ENCODE measurements around the gene NKAIN1.

The NKAIN1 gene

GRCh38 chr1:31170486-31170735 is 69.3 kb downstream of the NKAIN1 start:
- Histone ChIP-seq H3K4me3 (ENCODE audit: low read length) (no peak overlapping the region), H4K20me1 (ENCODE audit: insufficient read depth, low read length) (no peaks in the 10 kb centered on the region), H2AFZ (ENCODE audit: low read depth, low read length) (no peak overlapping the region), H3K4me1 (ENCODE audit: low read length) (peaks cover 5% of the 10 kb centered on the region), H3K9ac (ENCODE audit: low read length) (no peak overlapping the region), H3K79me2 (ENCODE audit: low read length) (no peaks in the 10 kb centered on the region), H3K27ac (ENCODE audit: low read length) (no peak overlapping the region), H3K36me3 (replicated peaks; ENCODE audit: low read depth, low read length) (no peaks in the 10 kb centered on the region), H3K9me3 (ENCODE audit: insufficient read depth, low read length) (no peaks in the 10 kb centered on the region), H3K4me2 (ENCODE audit: low read length) (no peak overlapping the region), H3K27me3 (ENCODE audit: low read depth, low read length) (no peaks in the 10 kb centered on the region)
- TF ChIP-seq CTCF (IDR thresholded peaks at IDR 0.05; ENCODE audit: low read depth, low read length): no peak
- no peak for TF ChIP-seq EZH2phosphoT487 (IDR thresholded peaks at IDR 0.05; ENCODE audit: low read depth)

GRCh38 chr1:31166462-31166861 is 73.2 kb downstream of the NKAIN1 start:
- Histone ChIP-seq H3K9ac (ENCODE audit: low read length) (no peak overlapping the region), H3K27ac (ENCODE audit: low read length) (no peak overlapping the region), H3K9me3 (ENCODE audit: insufficient read depth, low read length) (no peaks in the 10 kb centered on the region), H3K27me3 (ENCODE audit: low read depth, low read length) (no peaks in the 10 kb centered on the region), H3K4me2 (ENCODE audit: low read length) (no peak overlapping the region), H3K4me3 (ENCODE audit: low read length) (no peak overlapping the region), H4K20me1 (ENCODE audit: insufficient read depth, low read length) (no peaks in the 10 kb centered on the region), H3K36me3 (replicated peaks; ENCODE audit: low read depth, low read length) (no peaks in the 10 kb centered on the region), H3K4me1 (ENCODE audit: low read length) (peaks cover 5% of the 10 kb centered on the region), H2AFZ (ENCODE audit: low read depth, low read length) (no peak overlapping the region), H3K79me2 (ENCODE audit: low read length) (no peaks in the 10 kb centered on the region)
- TF ChIP-seq CTCF (IDR thresholded peaks at IDR 0.05; ENCODE audit: low read depth, low read length): no peak
- TF ChIP-seq EZH2phosphoT487 (IDR thresholded peaks at IDR 0.05; ENCODE audit: low read depth): no peak

- H3K9me3 ChIP-seq (ENCODE audit: insufficient read depth, low read length): no peaks in the 10 kb centered on the region
These were observed 75.4 kb downstream of the NKAIN1 start for GRCh38 chr1:31164291-31164690.

GRCh38 chr1:31163866-31164265 is 75.8 kb downstream of the NKAIN1 start:
- H3K9ac ChIP-seq (ENCODE audit: low read length): no peak overlapping the region
- H3K4me3 ChIP-seq (ENCODE audit: low read length): no peak overlapping the region
- H3K27me3 ChIP-seq (ENCODE audit: low read depth, low read length): no peaks in the 10 kb centered on the region
- H3K4me2 ChIP-seq (ENCODE audit: low read length): no peak overlapping the region
- no peak overlapping the region for H3K27ac ChIP-seq (ENCODE audit: low read length)
- no peaks in the 10 kb centered on the region for H3K79me2 ChIP-seq (ENCODE audit: low read length)
- H3K4me1 ChIP-seq (ENCODE audit: low read length): no peaks in the 10 kb centered on the region
- H2AFZ ChIP-seq (ENCODE audit: low read depth, low read length): no peak overlapping the region
- H3K36me3 ChIP-seq (replicated peaks; ENCODE audit: low read depth, low read length): no peaks in the 10 kb centered on the region
- TF ChIP-seq EZH2phosphoT487 (IDR thresholded peaks at IDR 0.05; ENCODE audit: low read depth) (no peak), CTCF (IDR thresholded peaks at IDR 0.05; ENCODE audit: low read depth, low read length) (no peak)
- no peaks in the 10 kb centered on the region for H4K20me1 ChIP-seq (ENCODE audit: insufficient read depth, low read length)
- H3K9me3 ChIP-seq (ENCODE audit: insufficient read depth, low read length): no peaks in the 10 kb centered on the region

More at GRCh38 chr1:31164291-31164690, 75.4 kb downstream of the NKAIN1 start:
- H3K4me1 ChIP-seq (ENCODE audit: low read length): no peaks in the 10 kb centered on the region
- H2AFZ ChIP-seq (ENCODE audit: low read depth, low read length): no peak overlapping the region
- H3K4me3 ChIP-seq (ENCODE audit: low read length): no peak overlapping the region
- H3K79me2 ChIP-seq (ENCODE audit: low read length): no peaks in the 10 kb centered on the region
- no peak overlapping the region for H3K9ac ChIP-seq (ENCODE audit: low read length)
- no peaks in the 10 kb centered on the region for H4K20me1 ChIP-seq (ENCODE audit: insufficient read depth, low read length)
- no peaks in the 10 kb centered on the region for H3K36me3 ChIP-seq (replicated peaks; ENCODE audit: low read depth, low read length)
- TF ChIP-seq EZH2phosphoT487 (IDR thresholded peaks at IDR 0.05; ENCODE audit: low read depth): no peak
- H3K27ac ChIP-seq (ENCODE audit: low read length): no peak overlapping the region
- H3K4me2 ChIP-seq (ENCODE audit: low read length): no peak overlapping the region
- no peaks in the 10 kb centered on the region for H3K27me3 ChIP-seq (ENCODE audit: low read depth, low read length)

- no peak overlapping the region for H3K4me2 ChIP-seq (ENCODE audit: low read length)
- no peak overlapping the region for H3K27ac ChIP-seq (ENCODE audit: low read length)
- H3K27me3 ChIP-seq (ENCODE audit: low read depth, low read length): no peaks in the 10 kb centered on the region
- no peak for TF ChIP-seq CTCF (IDR thresholded peaks at IDR 0.05; ENCODE audit: low read depth, low read length)
- TF ChIP-seq EZH2phosphoT487 (IDR thresholded peaks at IDR 0.05; ENCODE audit: low read depth): no peak
- no peaks in the 10 kb centered on the region for H3K4me1 ChIP-seq (ENCODE audit: low read length)
- no peaks in the 10 kb centered on the region for H3K79me2 ChIP-seq (ENCODE audit: low read length)
- no peak overlapping the region for H2AFZ ChIP-seq (ENCODE audit: low read depth, low read length)
- H3K4me3 ChIP-seq (ENCODE audit: low read length): no peak overlapping the region
- H3K9ac ChIP-seq (ENCODE audit: low read length): no peak overlapping the region
- H4K20me1 ChIP-seq (ENCODE audit: insufficient read depth, low read length): no peaks in the 10 kb centered on the region
- no peaks in the 10 kb centered on the region for H3K9me3 ChIP-seq (ENCODE audit: insufficient read depth, low read length)
- no peaks in the 10 kb centered on the region for H3K36me3 ChIP-seq (replicated peaks; ENCODE audit: low read depth, low read length)
These were observed 78.1 kb downstream of the NKAIN1 start for GRCh38 chr1:31161571-31161970.
